Measurements from ENCODE around the gene PSRC1. TPM values are rescaled to one million over a fixed set of nuclear protein-coding genes. Genes with fewer than 3 reads are reported as not detected.
A peak's percentile ranks its signal among the peaks of the same experiment; 100 is the strongest.
"Not testable (repeated sequence)": the region's sequence is repeated elsewhere in the genome, so short reads cannot be mapped to it uniquely, and the experiment has no call there.

The PSRC1 gene
- total RNA-seq = 3.6 and 4.0 TPM in 2 replicates
- polyA plus RNA-seq (2012) = 2.8 TPM

GRCh38 chr1:109282952-109283747 lies at the start of gene PSRC1:
Gene PSRC1, minus strand, starts transcription at chr1:109283145.
- peak; percentile 97 for DNase-seq (ENCODE audit: low read depth)

GRCh38 chr1:109331113-109331512 lies 48.2 kb upstream of the PSRC1 start:
- no peak for DNase-seq (ENCODE audit: low read depth)

DNA sequence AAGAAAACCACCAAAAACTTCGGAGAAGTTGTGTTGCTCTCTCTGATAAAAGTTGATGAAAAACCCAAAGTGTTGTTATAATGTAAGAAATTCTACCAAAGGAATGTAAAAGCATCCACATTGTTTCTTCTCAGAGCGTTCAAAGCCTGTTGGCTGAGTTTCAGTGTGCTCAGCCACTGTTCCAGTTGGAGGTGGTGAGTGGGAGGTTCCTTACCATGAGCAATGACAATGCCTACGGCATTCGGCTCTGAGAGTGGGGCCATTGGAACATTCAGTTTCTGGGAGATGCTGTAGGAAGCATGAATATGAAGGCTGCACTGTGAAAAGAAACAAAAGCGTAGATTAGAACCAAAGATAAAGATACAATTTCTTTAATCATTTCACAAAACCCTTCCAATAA lies 44.3 kb upstream of the PSRC1 start:
- no peak for DNase-seq (ENCODE audit: low read depth)

DNA sequence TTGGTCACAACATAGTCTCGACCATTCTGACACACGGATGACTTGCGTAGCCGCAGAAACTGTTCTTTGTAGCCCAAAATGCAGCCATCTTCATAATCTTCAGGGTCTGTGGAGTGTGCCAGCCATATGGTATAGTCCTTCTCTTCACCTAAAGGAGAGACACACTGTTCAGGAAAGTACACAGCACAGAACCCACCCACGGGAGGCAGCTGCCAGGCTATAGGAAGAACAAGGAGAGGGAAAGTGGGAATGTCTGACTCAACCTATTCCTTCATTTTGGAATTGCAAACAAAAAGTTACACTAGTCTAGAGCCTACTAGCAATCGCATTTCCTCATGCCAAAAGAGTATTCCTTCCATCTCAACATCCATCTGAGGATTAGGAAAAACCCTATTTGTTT lies 40.0 kb upstream of the PSRC1 start:
- no peak for DNase-seq (ENCODE audit: low read depth)

- DNase-seq (ENCODE audit: low read depth) = no peak
These were observed 36.2 kb upstream of the PSRC1 start for GRCh38 chr1:109319114-109319513.

- no peak for DNase-seq (ENCODE audit: low read depth)
These were observed 33.6 kb upstream of the PSRC1 start for GRCh38 chr1:109316506-109316905.

- no peak for DNase-seq (ENCODE audit: low read depth)
These were observed 32.3 kb upstream of the PSRC1 start for GRCh38 chr1:109315288-109315687.

DNA sequence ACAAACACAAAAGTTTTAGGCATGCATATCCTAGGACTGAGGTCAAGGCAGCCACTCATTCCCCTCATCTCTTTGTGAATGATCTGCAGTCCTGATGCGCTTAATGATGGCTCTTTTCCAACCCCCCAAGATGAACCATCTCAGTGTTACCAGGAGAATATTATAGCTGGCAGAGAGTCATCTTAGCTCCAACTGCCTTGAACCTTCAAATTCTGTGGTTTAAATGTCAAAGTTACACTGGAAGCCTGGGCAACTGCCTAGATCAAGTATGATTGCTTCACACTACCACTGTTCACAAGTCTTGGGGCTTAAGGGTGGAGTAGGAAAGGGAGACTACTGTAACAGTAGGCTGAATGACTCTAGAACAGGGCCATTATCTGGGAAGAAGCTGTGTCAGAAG lies 31.9 kb upstream of the PSRC1 start:
- peak; percentile 54 for DNase-seq (ENCODE audit: low read depth)

DNA sequence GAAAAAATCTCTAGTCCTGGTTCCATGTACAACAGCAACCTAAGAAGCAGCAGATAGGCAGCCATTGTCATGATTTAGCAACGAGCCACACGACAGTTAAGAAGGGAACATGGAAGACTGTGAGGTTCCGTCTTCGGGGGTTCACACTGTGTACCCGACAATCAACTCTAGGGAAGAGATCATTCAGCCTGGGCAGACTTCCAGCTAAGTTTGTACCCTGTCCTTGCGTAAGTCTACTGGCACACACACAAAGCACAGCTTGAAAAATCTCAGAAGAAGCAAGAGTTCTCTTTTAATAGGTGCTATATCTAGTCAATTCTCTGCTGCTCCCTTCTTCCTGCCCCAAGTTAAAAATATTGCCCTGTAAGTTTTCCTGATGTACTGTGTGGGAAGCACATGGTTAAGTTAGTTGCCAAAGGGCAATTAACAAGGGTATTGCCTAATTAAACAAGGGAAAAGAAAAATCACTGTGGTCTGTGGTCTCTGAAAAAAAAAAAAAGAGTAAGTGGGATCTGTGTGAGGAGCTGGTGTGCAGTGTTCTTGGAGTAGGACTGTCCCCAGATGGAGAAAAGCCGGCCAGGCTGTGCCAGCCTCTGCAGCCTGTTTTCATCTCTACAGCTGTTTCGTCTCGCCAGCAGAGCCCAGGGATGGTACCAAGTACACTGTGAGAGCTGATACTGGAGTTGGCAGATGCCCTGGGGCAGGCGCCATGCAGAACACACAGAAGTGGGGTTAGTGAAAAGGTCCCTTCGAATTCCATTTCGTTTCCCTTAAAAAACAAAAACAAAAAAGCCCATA lies 30.2 kb upstream of the PSRC1 start:
- peak; percentile 69 for DNase-seq (ENCODE audit: low read depth)

DNA sequence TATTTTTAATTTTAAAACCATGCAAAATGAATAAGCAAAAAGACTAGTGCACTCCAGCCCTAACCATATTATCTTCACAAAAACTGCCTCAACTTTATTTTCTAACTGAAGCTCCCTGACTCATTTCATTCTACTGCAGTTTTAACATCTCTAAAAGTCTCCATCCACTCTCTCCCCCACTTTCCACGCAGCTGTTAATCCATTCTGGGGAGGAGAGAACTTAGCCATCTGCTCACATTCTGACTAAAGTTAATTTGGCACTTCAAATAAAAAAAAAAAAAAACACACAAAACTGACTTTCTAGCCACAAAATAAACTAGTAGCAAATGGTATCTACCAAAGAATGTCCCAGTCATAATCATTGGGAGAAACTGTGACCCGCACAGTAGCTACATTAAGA lies 29.3 kb upstream of the PSRC1 start:
- DNase-seq (ENCODE audit: low read depth) = peak; percentile 73

GRCh38 chr1:109309347-109309746 lies 26.4 kb upstream of the PSRC1 start:
- DNase-seq (ENCODE audit: low read depth) = no peak

- DNase-seq (ENCODE audit: low read depth) = peak; percentile 63
These were observed 24.5 kb upstream of the PSRC1 start for GRCh38 chr1:109307274-109308021.

GRCh38 chr1:109306832-109307273 lies 23.9 kb upstream of the PSRC1 start, which contains the start of gene MYBPHL:
Gene MYBPHL, minus strand, starts transcription at chr1:109307011. Its CDS starts 20 bp downstream, at chr1:109306991.
- DNase-seq (ENCODE audit: low read depth) = peak; percentile 56

- not testable (repeated sequence) for DNase-seq (ENCODE audit: low read depth)
These were observed 23.0 kb upstream of the PSRC1 start for GRCh38 chr1:109305991-109306390.

DNA sequence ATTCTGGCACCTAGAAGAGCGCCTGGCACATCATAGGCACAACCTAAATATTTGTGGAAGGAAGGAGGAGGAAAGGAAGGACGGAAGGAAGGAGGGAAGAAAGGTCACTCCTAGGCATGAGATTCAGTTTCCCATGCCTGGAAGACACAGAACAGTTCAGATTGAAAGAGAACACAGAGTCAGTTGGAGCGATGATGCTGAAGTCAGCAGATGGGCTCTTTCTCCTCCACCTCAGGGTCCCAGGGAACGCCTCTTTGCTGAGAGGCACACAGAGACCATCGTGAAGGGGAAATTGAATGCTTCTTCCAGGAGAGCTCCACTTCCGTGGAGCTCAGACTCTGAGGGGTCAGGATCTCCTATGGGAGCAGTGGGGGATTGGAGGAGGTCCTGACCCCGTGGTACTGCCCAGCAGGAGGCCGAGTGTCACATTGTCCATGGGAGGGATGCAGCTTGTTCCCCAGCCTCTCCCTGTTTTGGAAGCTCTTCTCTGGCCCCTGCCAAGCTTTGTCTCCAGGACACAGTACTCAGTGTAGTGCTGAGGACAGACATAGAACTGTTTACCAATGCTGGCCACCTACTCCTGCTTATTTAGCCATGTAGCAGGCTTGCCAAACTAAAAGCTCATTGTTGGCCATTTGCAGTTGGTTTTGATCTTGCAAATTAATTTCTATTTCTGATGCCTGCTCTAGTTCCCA lies 21.4 kb upstream of the PSRC1 start:
- no peak for DNase-seq (ENCODE audit: low read depth)

DNA sequence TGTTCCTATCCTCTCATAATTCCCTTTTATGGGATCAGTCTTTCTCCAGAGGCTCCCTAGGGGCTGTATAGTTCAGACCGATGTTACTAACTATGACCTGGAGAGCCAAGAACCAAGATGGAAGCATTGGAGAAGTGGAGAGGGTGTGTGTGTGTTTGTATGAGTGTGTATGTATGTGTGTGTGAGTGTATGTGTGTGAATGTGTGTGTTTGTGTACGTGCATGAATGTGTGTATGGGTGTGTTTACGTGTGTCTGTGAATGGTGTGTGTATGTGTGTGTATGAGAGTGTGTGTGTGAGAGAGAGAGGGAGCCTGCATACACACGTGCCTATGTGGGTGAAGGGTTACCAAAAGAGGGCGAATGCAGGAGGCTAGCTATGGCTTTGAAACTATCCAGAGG lies 18.9 kb upstream of the PSRC1 start:
- DNase-seq (ENCODE audit: low read depth) = no peak

- no peak for DNase-seq (ENCODE audit: low read depth)
These were observed 17.8 kb upstream of the PSRC1 start for GRCh38 chr1:109300650-109301151.

- DNase-seq (ENCODE audit: low read depth) = peak; percentile 95
These were observed 16.8 kb upstream of the PSRC1 start for GRCh38 chr1:109299558-109300343.

DNA sequence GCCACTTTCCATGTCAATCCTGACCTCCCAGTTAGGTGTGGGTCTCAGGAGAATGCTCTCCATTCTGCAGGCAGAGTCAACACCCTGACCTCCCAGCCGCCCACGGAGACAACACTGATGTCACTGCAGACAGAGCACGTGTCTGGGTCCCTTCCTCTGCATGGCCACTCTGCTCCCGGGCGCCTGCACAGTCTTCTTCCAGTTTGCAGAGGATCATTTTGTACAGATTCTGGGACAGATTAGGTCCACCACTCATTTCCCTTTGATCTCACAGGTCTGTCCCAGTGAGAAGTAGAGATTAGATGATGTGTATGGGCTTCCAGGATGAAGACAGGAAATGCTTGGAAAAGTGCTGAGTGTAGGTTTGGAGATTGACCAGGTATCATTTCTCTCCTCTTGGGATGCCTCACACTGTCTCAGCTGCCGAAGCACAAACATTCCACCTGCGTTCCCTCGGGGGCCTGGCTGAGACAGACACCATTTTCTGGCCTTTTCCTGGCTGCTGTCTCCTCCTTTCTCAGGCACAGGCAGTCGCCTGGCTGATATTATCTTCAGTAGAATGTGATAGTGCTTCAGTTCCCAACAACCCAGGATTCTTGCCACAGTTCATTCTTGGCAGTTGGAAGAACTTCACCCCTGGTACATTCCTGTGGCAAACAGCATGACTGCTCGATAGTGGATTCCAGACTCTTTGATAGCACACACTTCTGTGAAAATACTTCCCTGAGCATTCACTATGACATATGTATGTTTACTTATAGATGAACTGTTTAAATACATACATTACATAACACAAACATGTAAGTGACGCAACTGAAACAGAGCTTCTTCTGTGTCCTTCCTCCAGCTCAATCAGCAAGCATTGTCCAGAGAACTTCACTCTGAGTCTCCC lies 16.0 kb upstream of the PSRC1 start:
- DNase-seq (ENCODE audit: low read depth) = peak; percentile 87

Data from myocyte (in vitro differentiated cells).